HG03442 (cell line): ENCODE measurements around the gene HM13.
"Not testable (repeated sequence)": the region's sequence is repeated elsewhere in the genome, so short reads cannot be mapped to it uniquely, and the experiment has no call there.

Source experiments
- ATAC-seq: cut with Tn5 transposase; IDR thresholded peaks from one replicate; pipeline ENCODE4 v1.9.1; 2021; ENCODE audit warnings: mild to moderate bottlenecking, moderate library complexity; ENCODE audit not compliant: unreplicated experiment

HM13 gene

GRCh38 chr20:31605902-31606803 is 91.9 kb downstream of the HM13 start:
- no peak for ATAC-seq

DNA sequence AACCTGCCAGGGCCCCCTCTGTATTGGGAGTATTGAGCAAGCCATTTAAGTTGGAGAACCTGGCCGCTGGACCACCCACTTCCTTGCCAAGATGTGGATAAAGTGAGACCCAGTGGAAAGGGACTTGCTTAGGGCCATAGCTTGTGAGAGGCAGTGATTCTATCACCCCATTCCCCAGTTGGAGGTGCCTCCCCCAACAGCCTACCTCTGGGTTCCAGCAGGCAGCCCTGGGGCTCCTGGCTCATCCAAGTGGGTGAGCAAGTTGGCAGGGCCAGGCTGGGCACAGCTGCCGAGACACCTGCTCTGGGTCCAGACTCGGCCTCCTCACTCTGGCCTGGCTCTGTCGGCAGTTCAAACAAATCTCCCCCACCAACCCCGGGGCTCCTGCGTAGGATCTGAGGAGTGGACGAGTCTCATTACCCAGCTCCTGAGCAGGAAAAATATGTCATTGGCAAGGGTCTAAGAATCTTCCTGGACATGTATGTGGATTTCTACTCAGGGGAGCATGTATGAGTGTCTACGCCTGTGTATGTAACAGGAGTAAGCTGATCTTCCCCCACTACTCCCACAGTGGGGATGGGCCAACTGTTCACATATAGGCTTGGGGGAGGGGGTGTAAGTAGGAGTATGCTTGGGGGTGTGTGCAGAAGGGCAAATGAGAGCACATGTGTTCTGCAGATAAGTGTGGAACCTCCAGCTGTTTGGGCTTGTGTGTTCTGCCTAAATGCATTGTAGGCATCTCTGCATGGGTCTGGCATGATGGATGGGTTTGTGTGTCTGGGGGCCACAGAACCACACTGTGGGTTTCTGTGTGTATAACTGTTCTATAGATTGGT is 92.8 kb downstream of the HM13 start:
- ATAC-seq: no peak

DNA sequence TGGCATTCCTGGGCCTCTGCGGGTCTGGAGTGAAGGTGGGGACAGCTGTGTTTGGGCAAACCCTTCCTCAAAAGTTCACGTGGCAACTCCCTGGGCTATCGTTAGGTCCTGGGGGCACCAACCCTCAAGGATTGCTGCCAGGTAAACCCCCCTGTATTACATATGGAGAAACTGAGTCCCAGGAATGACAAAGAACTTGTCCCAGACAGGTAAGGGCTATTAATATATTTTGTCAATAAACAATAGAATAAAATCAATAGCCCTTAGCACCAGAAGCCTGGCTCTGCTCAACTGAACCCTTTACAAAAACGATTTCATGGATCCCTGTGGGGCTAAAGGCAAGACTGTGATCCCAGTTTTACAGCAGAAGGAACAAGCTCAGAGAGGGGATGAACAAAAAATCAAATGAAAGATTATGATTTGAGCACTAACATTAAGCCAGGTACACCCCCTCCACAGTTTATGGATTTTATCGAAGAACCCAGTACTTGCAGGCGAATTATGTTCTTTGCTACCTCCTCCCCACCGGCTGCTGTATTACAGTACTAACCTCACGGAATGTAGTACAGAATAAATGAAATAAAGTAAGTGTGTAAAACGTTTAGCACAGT is 93.5 kb downstream of the HM13 start:
- ATAC-seq: no peak

GRCh38 chr20:31608251-31608945 is 94.2 kb downstream of the HM13 start:
- ATAC-seq: no peak

DNA sequence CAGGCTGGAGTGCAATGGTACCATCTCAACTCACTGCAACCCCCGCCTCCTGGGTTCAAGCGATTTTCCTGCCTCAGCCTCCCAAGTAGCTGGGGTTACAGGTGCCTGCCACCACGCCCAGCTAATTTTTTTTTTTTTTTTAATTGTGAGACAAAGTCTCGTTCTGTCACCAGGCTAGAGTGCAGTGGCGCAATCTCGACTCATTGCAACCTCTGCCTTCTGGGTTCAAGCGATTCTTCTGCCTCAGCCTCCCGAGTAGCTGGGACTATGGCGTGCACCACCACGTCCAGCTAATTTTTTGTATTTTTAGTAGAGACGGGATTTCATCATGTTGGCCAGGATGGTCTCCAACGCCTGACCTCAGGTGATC is 98.0 kb downstream of the HM13 start:
- ATAC-seq: not testable (repeated sequence)

GRCh38 chr20:31615416-31615815 is 101.2 kb downstream of the HM13 start:
- ATAC-seq: no peak

GRCh38 chr20:31617432-31618104 is 103.3 kb downstream of the HM13 start:
- no peak for ATAC-seq
